Peyer's patch (tissue), 4 donors: ENCODE measurements around the gene CYB561D2. TPM values are rescaled to one million over a fixed set of nuclear protein-coding genes. Genes with fewer than 3 reads are reported as not detected.

Source experiments
- DNase-seq, 3 donors: peaks; one replicate each; pipeline ENCODE4 v3.0.0-alpha.2; 2017 to 2019
- H3K27ac ChIP-seq, 4 donors: fragments of 200-600 bp; sonication (generic); one replicate each; pipeline ENCODE4 v1.5.1; 2016 to 2019
- H3K27me3 ChIP-seq, 2 donors: fragments of 200-600 bp; sonication (generic); one replicate each; pipeline ENCODE4 v1.5.1; 2019
- H3K36me3 ChIP-seq, 3 donors: fragments of 200-600 bp; sonication (generic); one replicate each; pipeline ENCODE4 v1.5.1; 2016 to 2019
- H3K4me1 ChIP-seq, 4 donors: fragments of 200-600 bp; sonication (generic); one replicate each; pipeline ENCODE4 v1.5.1; 2016 to 2019
- H3K4me3 ChIP-seq, 4 donors: fragments of 200-600 bp; sonication (generic); 1 replicate in 3 of 4; 2 replicates in 1 of 4; pipeline ENCODE4 v1.5.1; 2016 to 2019; ENCODE audit warnings: mild to moderate bottlenecking in 1 of 4
- H3K9me3 ChIP-seq, 4 donors: fragments of 200-600 bp; sonication (generic); one replicate each; pipeline ENCODE4 v1.5.1; 2016 to 2019; ENCODE audit warnings: mild to moderate bottlenecking in 1 of 4
- CTCF ChIP-seq, 6 experiments: fragments of 450-650 bp in 4 of 6; fragments of 200-600 bp in 2 of 6; sonication (generic) in 1 of 6; IDR thresholded peaks; one replicate each; pipeline ENCODE4 v1.5.1; 2017 to 2019; ENCODE audit warnings: antibody characterized with exemption in 6 of 6, mild to moderate bottlenecking in 3 of 6, moderate library complexity in 1 of 6
- POLR2A ChIP-seq, 2 donors: fragments of 450-650 bp; IDR thresholded peaks; one replicate each; pipeline ENCODE4 v1.5.1; 2017; ENCODE audit warnings: antibody characterized with exemption in 2 of 2, mild to moderate bottlenecking in 2 of 2, moderate library complexity in 2 of 2
- total RNA-seq, 4 donors: library from RNA; depleted of rRNA; stranded (reverse); fragments of >200 nt; gene quantifications; one replicate each; pipeline ENCODE4 v1.1.0, GENCODE V29; 2016

CYB561D2 gene
- total RNA-seq, 4 donors from 2014 or later, result 22.3 to 69.5 (median 38.6) TPM

GRCh38 chr3:50325113-50325480 is 25.6 kb upstream of the CYB561D2 start:
- Histone ChIP-seq H3K27me3 (no peaks in the 10 kb centered on the region), H3K36me3 (peaks cover 0 to 20% (median 0%) of the 10 kb centered on the region in 3 donors), H3K4me3 (no peak overlapping the region), H3K27ac (peak overlapping the region in 1 of 4 donors; percentile 91), H3K9me3 (no peaks in the 10 kb centered on the region), H3K4me1 (peaks cover 4 to 41% (median 23%) of the 10 kb centered on the region in 4 donors)
- no peak for DNase-seq
- no peak for TF ChIP-seq POLR2A (IDR thresholded peaks at IDR 0.05)
- TF ChIP-seq CTCF (IDR thresholded peaks at IDR 0.05), result no peak

GRCh38 chr3:50325497-50326181 is 25.0 kb upstream of the CYB561D2 start:
- peaks cover 4 to 37% (median 18%) of the 10 kb centered on the region in 4 donors for H3K4me1 ChIP-seq
- H3K27me3 ChIP-seq, result no peaks in the 10 kb centered on the region
- peak overlapping the region in 1 of 4 donors; percentile 91 for H3K27ac ChIP-seq
- DNase-seq, result no peak
- TF ChIP-seq CTCF (IDR thresholded peaks at IDR 0.05) (no peak), POLR2A (IDR thresholded peaks at IDR 0.05) (no peak)
- H3K9me3 ChIP-seq, result no peaks in the 10 kb centered on the region
- H3K36me3 ChIP-seq, result peaks cover 0 to 26% (median 0%) of the 10 kb centered on the region in 3 donors
- H3K4me3 ChIP-seq, result no peak overlapping the region

GRCh38 chr3:50326182-50326541 is 24.5 kb upstream of the CYB561D2 start:
- peaks cover 4 to 37% (median 18%) of the 10 kb centered on the region in 4 donors for H3K4me1 ChIP-seq
- TF ChIP-seq CTCF (IDR thresholded peaks at IDR 0.05), result no peak
- TF ChIP-seq POLR2A (IDR thresholded peaks at IDR 0.05), result no peak
- H3K9me3 ChIP-seq, result no peaks in the 10 kb centered on the region
- no peaks in the 10 kb centered on the region for H3K27me3 ChIP-seq
- DNase-seq, result no peak
- peaks cover 0 to 31% (median 0%) of the 10 kb centered on the region in 3 donors for H3K36me3 ChIP-seq
- no peak overlapping the region for H3K27ac ChIP-seq
- H3K4me3 ChIP-seq, result no peak overlapping the region

- peaks cover 0 to 40% (median 0%) of the 10 kb centered on the region in 3 donors for H3K36me3 ChIP-seq
- H3K4me3 ChIP-seq, result peak overlapping the region; percentile 69 to 99 (median 87)
These were observed 23.5 kb upstream of the CYB561D2 start for GRCh38 chr3:50327129-50327528.

GRCh38 chr3:50327943-50328691 is 22.5 kb upstream of the CYB561D2 start, which contains the start of gene TUSC2:
Gene TUSC2 (minus strand): TSS chr3:50328223. CDS start chr3:50328099, 124 bp downstream.
- peak; percentile 98 to 99 (median 99) for DNase-seq
- Histone ChIP-seq H3K4me3 (peak within 1 kb of the TSS; percentile 69 to 99 (median 87)), H3K27me3 (no peaks in the 10 kb centered on the region), H3K9me3 (no peaks in the 10 kb centered on the region), H3K36me3 (peaks cover 0 to 42% (median 0%) of the 10 kb centered on the region in 3 donors), H3K4me1 (peaks cover 0 to 29% (median 13%) of the 10 kb centered on the region in 4 donors), H3K27ac (peak within 1 kb of the TSS; percentile 74 to 93 (median 81))
- TF ChIP-seq CTCF (IDR thresholded peaks at IDR 0.05) (no peak), POLR2A (IDR thresholded peaks at IDR 0.05) (peak; percentile 69 to 81)

More at GRCh38 chr3:50327129-50327528, 23.5 kb upstream of the CYB561D2 start:
- no peaks in the 10 kb centered on the region for H3K27me3 ChIP-seq
- H3K9me3 ChIP-seq, result no peaks in the 10 kb centered on the region
- peak overlapping the region in 2 of 4 donors; percentile 74 to 93 for H3K27ac ChIP-seq
- H3K4me1 ChIP-seq, result peaks cover 4 to 33% (median 14%) of the 10 kb centered on the region in 4 donors
- TF ChIP-seq POLR2A (IDR thresholded peaks at IDR 0.05), result no peak
- TF ChIP-seq CTCF (IDR thresholded peaks at IDR 0.05), result no peak
- DNase-seq, result no peak
